OCI-LY1 (cell line): Measurements from ENCODE around the gene ACTG1.

Source experiments
- H2AFZ ChIP-seq: fragments of 200-600 bp; sonication (generic), shearing (Covaris generic); 2 replicates; pipeline ENCODE4 v1.6.0; 2014; ENCODE audit warnings: antibody characterized with exemption, mild to moderate bottlenecking, low read length
- H3F3A ChIP-seq: fragments of 200-600 bp; sonication (generic), shearing (Covaris generic); 2 replicates; pipeline ENCODE4 v1.6.0; 2014; ENCODE audit warnings: mild to moderate bottlenecking, antibody characterized with exemption, low read length, moderate library complexity; ENCODE audit not compliant: insufficient read depth
- H3K27ac ChIP-seq: fragments of 200-600 bp; sonication (generic); 2 replicates; pipeline ENCODE4 v1.5.1; 2014; ENCODE audit warnings: low read length, mixed run types, mild to moderate bottlenecking, low read depth; ENCODE audit not compliant: poor library complexity, severe bottlenecking
- H3K27me3 ChIP-seq: fragments of 200-600 bp; sonication (generic); 2 replicates; pipeline ENCODE4 v1.6.0; 2014; ENCODE audit warnings: antibody characterized with exemption, mild to moderate bottlenecking, low read length, moderate library complexity; ENCODE audit not compliant: insufficient read depth
- H3K36me3 ChIP-seq: fragments of 200-600 bp; sonication (generic); 2 replicates; pipeline ENCODE4 v1.6.1; 2014; ENCODE audit warnings: mild to moderate bottlenecking, antibody characterized with exemption, low read length, moderate library complexity, mixed read lengths; ENCODE audit not compliant: insufficient read depth
- H3K4me1 ChIP-seq: fragments of 200-600 bp; sonication (generic); 2 replicates; pipeline ENCODE4 v1.5.1; 2014; ENCODE audit warnings: mild to moderate bottlenecking, low read length, moderate library complexity; ENCODE audit not compliant: insufficient read depth, severe bottlenecking
- H3K4me2 ChIP-seq: fragments of 200-600 bp; sonication (generic), shearing (Covaris generic); 2 replicates; pipeline ENCODE4 v1.6.1; 2014; ENCODE audit warnings: low read length
- H3K4me3 ChIP-seq: fragments of 200-600 bp; sonication (generic); 2 replicates; pipeline ENCODE4 v1.5.1; 2014; ENCODE audit warnings: low read length, low read depth, mild to moderate bottlenecking, mixed read lengths; ENCODE audit not compliant: poor library complexity, severe bottlenecking
- H3K79me2 ChIP-seq: fragments of 200-600 bp; shearing (Covaris generic); 2 replicates; pipeline ENCODE4 v1.6.1; 2016; ENCODE audit warnings: mixed run types, low read length, mixed read lengths; ENCODE audit not compliant: insufficient read depth
- H3K9ac ChIP-seq: fragments of 200-600 bp; sonication (generic), shearing (Covaris generic); 2 replicates; pipeline ENCODE4 v1.6.1; 2014; ENCODE audit warnings: mild to moderate bottlenecking, low read length, mixed read lengths
- H3K9me2 ChIP-seq: fragments of 200-600 bp; sonication (generic), shearing (Covaris generic); 2 replicates; pipeline ENCODE4 v1.6.1; 2014; ENCODE audit warnings: low read depth, mild to moderate bottlenecking, low read length, mixed read lengths
- H3K9me3 ChIP-seq: fragments of 200-600 bp; shearing (Covaris generic); 2 replicates; pipeline ENCODE4 v1.6.1; 2014; ENCODE audit warnings: low read length, mixed read lengths
- H4K20me1 ChIP-seq: fragments of 200-600 bp; sonication (generic), shearing (Covaris generic); 2 replicates; pipeline ENCODE4 v1.6.0; 2016; ENCODE audit warnings: mild to moderate bottlenecking, low read length; ENCODE audit not compliant: insufficient read depth
- EZH2 ChIP-seq: fragments of 200-600 bp; sonication (generic), shearing (Covaris generic); IDR thresholded peaks from 2 replicates; pipeline ENCODE4 v1.8.0; 2017; ENCODE audit warnings: borderline replicate concordance, mixed run types, mild to moderate bottlenecking, antibody characterized with exemption, low read length, moderate library complexity, mixed read lengths
- TF ChIP-seq, protein P1 (sequence below): fragments of 200-600 bp; sonication (generic), shearing (Covaris generic); IDR thresholded peaks from 2 replicates; pipeline ENCODE4 v1.5.1; 2017; ENCODE audit warnings: mild to moderate bottlenecking, antibody characterized with exemption, low read length, moderate library complexity, mixed read lengths

ACTG1 gene

DNA sequence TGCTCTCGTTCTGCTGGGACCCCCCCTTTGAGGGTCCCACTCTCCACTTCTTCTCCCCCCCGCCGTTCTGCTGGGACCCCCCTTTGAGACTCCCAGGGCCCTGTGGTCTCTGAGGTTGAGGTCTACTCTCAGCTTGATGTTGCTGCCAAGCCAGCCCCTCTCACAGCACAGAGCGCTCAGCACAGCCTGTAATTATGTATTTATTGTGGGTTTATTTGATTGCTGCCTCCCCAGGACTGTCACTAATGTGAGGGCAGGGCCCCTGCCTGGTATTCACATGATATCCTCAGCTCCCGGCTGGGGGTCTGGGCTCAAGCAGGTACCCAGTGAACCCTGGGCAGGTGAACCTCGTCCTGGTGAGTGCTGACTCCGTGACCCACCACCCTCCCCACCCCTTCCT, 35.4 kb downstream of the ACTG1 start:
- H3K27ac ChIP-seq = no peak overlapping the region
- H3K36me3 ChIP-seq = no peaks in the 10 kb centered on the region
- no peaks in the 10 kb centered on the region for H3K9me3 ChIP-seq
- no peak overlapping the region for H3K4me3 ChIP-seq
- no peaks in the 10 kb centered on the region for H3K4me1 ChIP-seq
- H3K9me2 ChIP-seq = no peaks in the 10 kb centered on the region
- TF ChIP-seq EZH2 = no peak
- TF ChIP-seq, protein P1, sequence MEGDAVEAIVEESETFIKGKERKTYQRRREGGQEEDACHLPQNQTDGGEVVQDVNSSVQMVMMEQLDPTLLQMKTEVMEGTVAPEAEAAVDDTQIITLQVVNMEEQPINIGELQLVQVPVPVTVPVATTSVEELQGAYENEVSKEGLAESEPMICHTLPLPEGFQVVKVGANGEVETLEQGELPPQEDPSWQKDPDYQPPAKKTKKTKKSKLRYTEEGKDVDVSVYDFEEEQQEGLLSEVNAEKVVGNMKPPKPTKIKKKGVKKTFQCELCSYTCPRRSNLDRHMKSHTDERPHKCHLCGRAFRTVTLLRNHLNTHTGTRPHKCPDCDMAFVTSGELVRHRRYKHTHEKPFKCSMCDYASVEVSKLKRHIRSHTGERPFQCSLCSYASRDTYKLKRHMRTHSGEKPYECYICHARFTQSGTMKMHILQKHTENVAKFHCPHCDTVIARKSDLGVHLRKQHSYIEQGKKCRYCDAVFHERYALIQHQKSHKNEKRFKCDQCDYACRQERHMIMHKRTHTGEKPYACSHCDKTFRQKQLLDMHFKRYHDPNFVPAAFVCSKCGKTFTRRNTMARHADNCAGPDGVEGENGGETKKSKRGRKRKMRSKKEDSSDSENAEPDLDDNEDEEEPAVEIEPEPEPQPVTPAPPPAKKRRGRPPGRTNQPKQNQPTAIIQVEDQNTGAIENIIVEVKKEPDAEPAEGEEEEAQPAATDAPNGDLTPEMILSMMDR = no peak
- no peak overlapping the region for H3K9ac ChIP-seq
- no peaks in the 10 kb centered on the region for H4K20me1 ChIP-seq
- H3K4me2 ChIP-seq = no peak overlapping the region
- H2AFZ ChIP-seq = no peak overlapping the region
- peaks cover 2% of the 10 kb centered on the region; the same call in 1 of the 2 replicates for H3K27me3 ChIP-seq
- H3K79me2 ChIP-seq = no peaks in the 10 kb centered on the region
- H3F3A ChIP-seq = no peaks in the 10 kb centered on the region

DNA sequence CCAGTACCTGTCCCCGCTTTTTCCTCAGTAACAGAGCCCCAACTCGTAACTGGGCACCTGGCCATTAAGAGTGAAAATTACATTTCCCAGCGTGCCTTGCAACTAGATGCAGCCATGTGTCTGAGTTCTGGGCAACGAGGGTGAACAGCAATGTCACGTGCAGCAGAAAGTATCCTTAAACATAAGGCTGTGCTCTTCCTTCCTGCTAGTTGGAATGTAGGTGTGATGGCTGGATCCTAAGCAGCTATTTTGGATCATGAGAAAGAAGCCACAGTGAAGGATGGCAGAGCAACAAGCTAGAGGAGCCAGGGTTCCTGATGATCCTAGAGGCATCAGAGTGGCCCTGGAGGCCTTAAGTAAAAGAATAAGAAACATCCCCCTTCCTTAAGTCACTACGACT, 36.0 kb downstream of the ACTG1 start:
- Histone ChIP-seq H3K27ac (no peak overlapping the region), H3K4me2 (no peak overlapping the region), H2AFZ (no peak overlapping the region), H3K4me3 (no peak overlapping the region), H3K36me3 (no peaks in the 10 kb centered on the region), H3K27me3 (peaks cover 5% of the 10 kb centered on the region; the same call in 1 of the 2 replicates), H4K20me1 (no peaks in the 10 kb centered on the region), H3K4me1 (no peaks in the 10 kb centered on the region), H3K9me3 (no peaks in the 10 kb centered on the region), H3K79me2 (no peaks in the 10 kb centered on the region), H3K9ac (no peak overlapping the region), H3K9me2 (no peaks in the 10 kb centered on the region), H3F3A (no peaks in the 10 kb centered on the region)
- TF ChIP-seq, protein P1 = no peak

DNA sequence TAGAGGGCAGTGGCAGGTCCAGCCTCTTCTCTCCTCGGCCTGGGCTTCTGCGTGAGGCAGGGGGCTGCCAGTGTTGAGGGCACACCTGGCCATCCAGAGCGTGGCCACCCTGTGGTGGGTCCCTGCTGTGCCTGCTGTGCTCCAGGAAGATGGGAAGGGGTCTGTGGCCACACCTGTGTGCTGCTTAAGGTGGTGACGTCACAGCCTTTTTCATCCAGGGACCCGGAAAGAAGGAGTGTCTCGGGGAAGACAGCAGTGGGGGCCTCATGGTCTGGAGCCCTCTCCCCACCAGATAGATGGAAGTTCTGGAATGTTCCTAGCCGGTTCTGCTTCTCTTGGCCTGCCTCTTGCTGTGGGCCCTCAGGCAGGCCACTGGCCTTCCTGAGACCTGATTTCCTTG, 36.5 kb downstream of the ACTG1 start:
- Histone ChIP-seq H2AFZ (no peak overlapping the region), H3K4me1 (no peaks in the 10 kb centered on the region), H3K4me3 (no peak overlapping the region)

More for the DNA sequence above, 36.5 kb downstream of the ACTG1 start:
- Histone ChIP-seq H3K79me2 (no peaks in the 10 kb centered on the region), H4K20me1 (no peaks in the 10 kb centered on the region), H3K27ac (no peak overlapping the region), H3K4me2 (no peak overlapping the region), H3F3A (no peaks in the 10 kb centered on the region), H3K9me2 (no peaks in the 10 kb centered on the region), H3K9me3 (no peaks in the 10 kb centered on the region), H3K36me3 (no peaks in the 10 kb centered on the region), H3K9ac (no peak overlapping the region), H3K27me3 (peaks cover 5% of the 10 kb centered on the region; the same call in 1 of the 2 replicates)
- TF ChIP-seq, protein P1 = no peak
- TF ChIP-seq EZH2 = no peak
